Stimulated activated CD4-positive, alpha-beta T cell treated with anti-CD3 and anti-CD28 coated beads, Interleukin-1b, Interleukin-23, amount 100 ng/mL, for 1 hour (primary cell): ENCODE measurements around the gene INS.
"Not testable (repeated sequence)": the region's sequence is repeated elsewhere in the genome, so short reads cannot be mapped to it uniquely, and the experiment has no call there.

Experiments used
- DNase-seq, 2 donors: peaks; one replicate each; pipeline ENCODE4 v3.0.0-alpha.2; 2020; ENCODE audit warnings: low read depth in 2 of 2

Gene INS

GRCh38 chr11:2132874-2133240 lies 28.2 kb downstream of the INS start:
- no peak for DNase-seq

DNA sequence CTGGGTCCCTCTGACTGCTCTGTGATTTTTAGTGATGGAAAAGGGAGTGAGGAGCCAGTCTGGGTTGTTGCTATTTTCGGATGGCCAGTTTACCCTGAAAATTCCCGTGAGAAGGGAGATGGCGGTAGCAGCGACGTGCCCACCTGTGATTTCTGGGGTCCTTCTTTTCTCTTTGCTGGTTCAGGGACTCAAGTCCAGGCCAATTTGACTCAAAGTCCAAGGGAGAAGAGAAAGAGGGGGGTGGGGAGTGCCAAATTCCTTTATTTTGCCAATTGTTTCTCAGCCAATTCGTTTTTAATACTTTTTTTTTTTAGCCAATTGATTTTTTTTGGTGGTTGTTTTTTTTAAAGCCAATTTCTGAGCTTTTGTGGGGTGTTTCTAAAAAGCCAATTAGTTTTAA lies 28.8 kb downstream of the INS start:
- DNase-seq, result no peak

DNA sequence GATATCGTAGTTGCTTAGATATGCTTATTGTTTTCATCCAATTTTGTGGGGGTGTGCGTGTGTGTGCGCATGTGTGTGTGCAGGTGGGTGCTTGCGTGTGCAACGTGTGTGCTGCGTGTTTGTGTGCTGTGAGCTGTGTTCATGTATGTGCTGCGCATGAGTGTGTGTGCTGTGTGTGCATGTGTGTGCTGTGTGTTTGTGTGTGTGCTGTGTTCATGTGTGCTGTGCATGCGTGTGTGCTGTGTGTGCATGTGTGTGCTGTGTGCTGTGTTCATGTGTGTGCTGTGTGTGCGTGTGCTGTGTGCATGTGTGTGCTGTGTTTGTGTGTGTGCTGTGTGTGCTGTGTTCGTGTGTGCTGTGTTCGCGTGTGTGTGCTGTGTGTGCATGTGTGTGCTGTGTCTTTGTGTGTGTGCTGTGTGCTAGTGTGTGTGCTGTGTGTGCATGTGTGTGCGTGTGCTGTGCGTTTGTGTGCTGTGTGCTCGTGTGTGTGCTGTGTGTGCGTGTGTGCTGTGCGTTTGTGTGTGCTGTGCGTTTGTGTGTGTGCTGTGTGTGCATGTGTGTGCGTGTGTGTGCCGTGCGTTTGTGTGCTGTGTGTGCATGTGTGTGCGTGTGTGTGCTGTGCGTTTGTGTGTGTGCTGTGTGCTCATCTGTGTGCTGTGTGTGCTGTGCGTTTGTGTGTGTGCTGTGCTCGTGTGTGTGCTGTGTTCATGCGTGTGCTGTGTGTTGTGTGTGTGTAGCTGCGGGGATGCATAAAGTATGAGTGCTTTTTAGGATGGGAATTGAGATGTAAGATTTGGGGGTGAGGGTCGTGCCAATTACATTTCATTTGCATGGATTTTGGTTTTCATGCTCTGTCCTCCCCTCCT lies 29.4 kb downstream of the INS start:
- DNase-seq, result no peak

GRCh38 chr11:2130881-2131352 lies 30.1 kb downstream of the INS start:
- DNase-seq, result no peak

DNA sequence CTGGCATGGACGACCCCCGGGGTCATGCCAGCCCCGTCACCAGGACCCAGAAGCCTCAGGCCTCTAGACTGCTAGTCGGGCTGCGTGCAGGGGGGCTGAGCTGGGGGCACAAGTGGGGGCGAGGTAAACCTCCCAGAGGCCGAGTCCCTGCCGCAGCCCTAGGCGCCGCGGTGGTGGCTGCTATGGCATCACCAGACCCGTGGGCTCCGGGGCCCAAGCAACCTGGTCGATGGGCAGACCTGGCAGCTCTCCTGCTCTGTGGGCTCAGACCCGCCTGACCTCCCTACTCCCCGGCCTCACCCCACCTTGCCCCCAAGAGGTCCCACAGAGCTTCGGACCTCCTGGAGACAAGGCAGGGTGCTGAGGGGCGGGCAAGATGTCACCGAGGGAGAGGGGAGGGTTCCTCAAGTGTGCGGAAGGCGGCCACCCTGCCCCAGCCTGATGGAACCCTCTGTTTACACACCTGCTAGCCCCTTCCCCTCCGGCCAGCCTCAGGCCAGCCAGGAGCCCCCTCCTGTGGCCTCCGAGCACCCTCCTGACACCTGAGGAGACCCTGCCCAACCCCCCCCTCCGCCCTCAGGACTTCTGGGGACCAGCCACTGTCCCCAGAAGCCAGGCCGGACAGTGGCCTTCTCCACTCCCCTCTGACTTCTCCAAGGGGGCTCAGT lies 31.2 kb downstream of the INS start:
- no peak for DNase-seq

GRCh38 chr11:2129308-2129698 lies 31.7 kb downstream of the INS start:
- no peak for DNase-seq

- no peak for DNase-seq
Observed at GRCh38 chr11:2128511-2129307, 32.3 kb downstream of the INS start.

GRCh38 chr11:2128130-2128510 lies 32.9 kb downstream of the INS start:
- DNase-seq, result no peak

- DNase-seq, result no peak
Observed at GRCh38 chr11:2127482-2128129, 33.4 kb downstream of the INS start.

DNA sequence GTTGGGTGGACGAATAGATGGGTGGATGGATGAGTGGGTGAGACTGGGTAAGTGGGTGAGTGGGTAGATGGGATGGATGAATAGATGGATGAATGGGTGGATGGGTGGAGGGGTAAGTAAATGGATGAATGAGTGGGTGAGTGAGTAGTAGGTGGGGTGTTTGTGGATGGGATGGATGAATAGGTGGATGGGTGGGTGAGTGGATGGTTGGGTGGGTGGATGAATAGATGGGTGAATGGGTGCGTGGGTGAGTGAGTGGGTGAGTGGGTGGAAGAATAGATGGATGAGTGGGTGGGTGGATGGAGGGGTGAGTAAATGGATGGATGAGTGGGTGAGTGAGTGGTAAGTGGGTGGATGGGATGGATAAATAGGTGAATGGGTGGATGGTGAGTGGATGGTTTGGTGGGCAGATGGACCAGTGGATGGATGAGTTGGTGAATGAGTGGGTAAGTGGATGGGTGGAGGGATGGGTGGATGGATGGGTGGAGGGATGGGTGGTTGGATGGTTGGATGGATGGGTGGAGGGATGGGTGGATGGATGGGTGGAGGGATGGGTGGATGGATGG lies 34.4 kb downstream of the INS start:
- no peak for DNase-seq

GRCh38 chr11:2124736-2125484 lies 36.1 kb downstream of the INS start:
- DNase-seq, result not testable (repeated sequence)

DNA sequence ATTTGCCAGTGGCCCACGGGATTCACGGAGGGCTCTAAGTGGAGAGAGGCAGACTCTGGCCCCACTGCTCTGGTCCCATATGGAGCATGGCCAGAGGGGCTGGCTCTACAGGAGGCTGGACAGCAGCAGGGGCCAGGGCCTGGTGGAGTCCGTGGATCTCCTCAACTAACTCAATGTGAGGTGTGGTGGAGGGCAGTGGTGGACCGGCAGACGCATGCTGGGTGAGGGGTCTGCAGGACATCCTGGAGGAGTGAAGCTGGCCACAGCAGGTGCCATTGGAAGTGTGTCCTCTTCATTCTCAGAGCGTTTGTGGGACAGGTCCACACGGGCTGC lies 37.4 kb downstream of the INS start:
- DNase-seq, result no peak

- DNase-seq, result no peak
Observed at GRCh38 chr11:2122907-2123627, 37.9 kb downstream of the INS start.

GRCh38 chr11:2122222-2122906 lies 38.6 kb downstream of the INS start:
- DNase-seq, result no peak

- no peak for DNase-seq
Observed at GRCh38 chr11:2121227-2122130, 39.5 kb downstream of the INS start.

DNA sequence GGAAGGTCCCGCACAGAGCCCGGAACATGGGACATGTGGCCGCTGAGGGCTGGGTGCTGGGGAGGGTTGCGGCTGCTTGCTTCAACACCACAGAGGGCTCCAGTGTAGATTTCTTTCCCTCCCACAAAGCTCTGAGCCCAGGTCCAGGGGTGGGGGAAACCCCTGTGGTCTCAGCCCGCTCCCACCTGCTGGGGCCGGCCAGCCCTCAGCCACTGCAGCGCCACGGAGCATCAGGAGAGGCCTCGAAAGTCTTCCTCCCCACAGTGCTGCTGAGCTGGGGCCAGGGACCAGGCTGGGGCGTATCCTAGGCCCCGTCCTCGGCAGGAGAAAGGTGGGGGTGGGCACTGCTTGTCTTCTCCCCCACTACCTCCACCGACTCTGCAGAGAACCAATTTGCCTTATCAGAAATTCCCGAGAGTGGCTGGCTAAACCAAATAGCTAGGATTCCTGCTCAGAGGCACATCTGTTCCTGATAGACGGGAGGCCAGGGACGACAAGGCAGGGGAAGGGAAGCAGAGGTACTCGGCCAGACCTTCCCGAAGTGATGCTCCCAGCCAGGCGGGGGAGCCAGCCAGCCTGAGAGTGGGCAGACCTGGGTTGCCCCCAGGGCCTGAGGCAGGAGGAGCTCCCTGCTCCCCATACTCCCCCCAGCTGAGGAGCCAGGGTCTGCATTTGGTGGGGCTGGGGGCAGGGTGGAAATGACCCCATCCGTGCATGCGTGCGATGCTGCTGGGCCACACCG lies 40.5 kb downstream of the INS start:
- DNase-seq, result no peak

DNA sequence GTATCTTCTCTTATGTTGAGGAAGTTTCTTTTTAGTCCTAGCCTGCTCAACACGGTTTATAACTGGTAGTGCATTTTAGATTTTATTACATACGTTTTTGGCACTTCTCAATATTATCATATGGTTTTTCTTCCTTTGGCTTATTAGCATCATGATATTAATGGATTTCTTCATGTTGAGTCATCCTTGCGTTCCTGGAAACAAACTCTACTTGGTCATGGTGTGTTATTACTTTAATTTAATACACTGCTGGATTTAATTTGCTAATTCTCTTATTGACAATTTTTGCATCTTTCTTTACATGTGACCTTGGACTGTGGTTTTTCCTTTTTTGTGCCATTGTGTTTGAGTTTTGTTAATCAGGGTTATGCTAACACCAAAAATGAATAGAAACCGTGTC lies 42.3 kb downstream of the INS start:
- no peak for DNase-seq

- no peak for DNase-seq
Observed at GRCh38 chr11:2116680-2117079, 44.3 kb downstream of the INS start.
